Activated gamma-delta T cell treated with Interleukin-2 at 50 U/mL for 16 hours (primary cell): ENCODE results near the gene DUSP5.

Experiments
- DNase-seq: peaks from one replicate; pipeline ENCODE4 v3.0.0-alpha.2; 2020

The DUSP5 gene

GRCh38 chr10:110556296-110556695 is 58.6 kb downstream of the DUSP5 start:
- DNase-seq: no peak

DNA sequence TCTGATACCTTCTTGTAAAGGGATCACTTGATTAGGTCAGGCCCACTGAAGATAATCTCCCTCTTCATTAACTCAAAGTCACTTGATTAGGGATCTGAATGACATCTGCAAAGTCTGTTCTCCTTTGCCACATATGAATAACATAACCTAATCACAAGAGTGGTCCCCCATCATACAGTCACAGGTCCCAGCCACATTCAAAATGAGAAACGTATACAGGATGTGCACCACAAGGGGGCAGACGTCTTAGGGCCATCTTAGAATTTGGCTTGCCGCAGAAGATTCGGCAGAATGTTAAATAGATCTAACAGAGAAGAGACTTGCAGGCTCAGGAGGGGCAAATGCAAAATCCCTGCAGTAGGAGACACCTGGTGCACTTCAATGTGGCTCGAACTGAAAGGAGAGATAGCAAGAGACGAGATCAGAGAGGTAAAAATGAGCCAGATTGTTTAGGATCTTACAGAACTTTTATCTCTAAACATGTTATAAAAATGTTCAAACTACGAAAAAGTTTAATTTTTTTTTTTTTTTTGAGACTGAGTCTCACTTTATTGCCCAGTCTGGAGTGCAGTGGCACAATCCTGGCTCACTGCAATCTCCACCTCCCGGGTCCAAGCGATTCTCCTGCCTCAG is 59.4 kb downstream of the DUSP5 start:
- DNase-seq: peak; percentile 67

GRCh38 chr10:110558041-110558440 is 60.3 kb downstream of the DUSP5 start:
- no peak for DNase-seq

GRCh38 chr10:110560012-110560411 is 62.3 kb downstream of the DUSP5 start:
- DNase-seq: no peak
